Activated CD4-positive, alpha-beta T cell treated with anti-CD3 and anti-CD28 coated beads, Interleukin-2, amount 50 U/mL, for 16 hours (primary cell): Measurements from ENCODE around the gene MIR17HG.

Source experiments
- DNase-seq: peaks from one replicate; pipeline ENCODE4 v3.0.0-alpha.2; 2020

MIR17HG gene

GRCh38 chr13:91369441-91369831 is 21.9 kb downstream of the MIR17HG start:
- no peak for DNase-seq

GRCh38 chr13:91370501-91370900 is 23.0 kb downstream of the MIR17HG start:
- no peak for DNase-seq

- no peak for DNase-seq
Measured at GRCh38 chr13:91372911-91373310, 25.4 kb downstream of the MIR17HG start.

GRCh38 chr13:91375116-91375729 is 27.7 kb downstream of the MIR17HG start:
- DNase-seq, result no peak

GRCh38 chr13:91381371-91381770 is 33.9 kb downstream of the MIR17HG start:
- no peak for DNase-seq

- no peak for DNase-seq
Measured at GRCh38 chr13:91383836-91384235, 36.3 kb downstream of the MIR17HG start.

- DNase-seq, result no peak
Measured at GRCh38 chr13:91384896-91385295, 37.4 kb downstream of the MIR17HG start.

- DNase-seq, result no peak
Measured at GRCh38 chr13:91389186-91389585, 41.7 kb downstream of the MIR17HG start.

- DNase-seq, result no peak
Measured at GRCh38 chr13:91397595-91397994, 50.1 kb downstream of the MIR17HG start.

GRCh38 chr13:91398413-91399188 is 51.1 kb downstream of the MIR17HG start, which contains the start of gene GPC5:
GPC5 (plus strand) TSS chr13:91398621.
- DNase-seq, result peak; percentile 88

- DNase-seq, result no peak
Measured at GRCh38 chr13:91399189-91400062, 51.9 kb downstream of the MIR17HG start.

- DNase-seq, result no peak
Measured at GRCh38 chr13:91400063-91400399, 52.5 kb downstream of the MIR17HG start.

- no peak for DNase-seq
Measured at GRCh38 chr13:91400671-91401070, 53.2 kb downstream of the MIR17HG start.

- no peak for DNase-seq
Measured at GRCh38 chr13:91401920-91402319, 54.4 kb downstream of the MIR17HG start.
